H1 (cell line): ENCODE results near the gene OR4D6. TPM values are rescaled to one million over a fixed set of nuclear protein-coding genes. Genes with fewer than 3 reads are reported as not detected.

Experiments
- CTCF ChIA-PET: fragments of 300-600 bp; sonication (Branson Sonifier 250); formaldehyde crosslinking; loops from one replicate; lab custom pipeline; 2021; ENCODE audit not compliant: partially characterized antibody; lab: Charles Lee
- POLR2A ChIA-PET: fragments of 300-600 bp; sonication (Branson Sonifier 250); formaldehyde crosslinking; loops from one replicate; lab custom pipeline; 2021; ENCODE audit warnings: inconsistent platforms; ENCODE audit not compliant: partially characterized antibody; lab: Charles Lee
- DNase-seq, 2 experiments: peaks; one replicate each; pipeline versions ENCODE4 v3.0.0 to v3.0.0-alpha.2; 2010 to 2022; ENCODE audit warnings: low spot score in 2 of 2, low read depth in 1 of 2, mixed read lengths in 1 of 2
- FAIRE-seq: peaks from 2 replicates; lab custom pipeline; 2011; peaks lifted over from hg19 to GRCh38; lab: Jason Lieb, UNC
- H2AFZ ChIP-seq: 2 replicates; pipeline ENCODE4 v1.8.1; 2012; ENCODE audit warnings: low read length, inconsistent platforms
- H2AK5ac ChIP-seq: 2 replicates; pipeline ENCODE4 v1.6.1; 2013; ENCODE audit warnings: low read depth, low read length
- H2BK120ac ChIP-seq: replicated peaks from 2 replicates; pipeline ENCODE3; 2013; ENCODE audit warnings: low read depth, low read length, inconsistent platforms
- H2BK12ac ChIP-seq: 2 replicates; pipeline ENCODE4 v1.6.1; 2013; ENCODE audit warnings: low read depth, low read length
- H2BK15ac ChIP-seq: 2 replicates; pipeline ENCODE4 v1.6.1; 2013; ENCODE audit warnings: low read length
- H2BK20ac ChIP-seq: 2 replicates; pipeline ENCODE4 v1.6.1; 2013; ENCODE audit warnings: low read length
- H2BK5ac ChIP-seq: 2 replicates; pipeline ENCODE4 v1.6.1; 2013; ENCODE audit warnings: low read depth, low read length
- H3K14ac ChIP-seq: 2 replicates; pipeline ENCODE4 v1.6.1; 2013; ENCODE audit warnings: inconsistent platforms; ENCODE audit not compliant: insufficient read length
- H3K18ac ChIP-seq: 2 replicates; pipeline ENCODE4 v1.6.1; 2013; ENCODE audit warnings: low read length; ENCODE audit errors: extremely low read depth
- H3K23ac ChIP-seq: 2 replicates; pipeline ENCODE4 v1.6.1; 2013; ENCODE audit warnings: inconsistent platforms; ENCODE audit not compliant: insufficient read length
- H3K23me2 ChIP-seq: 2 replicates; pipeline ENCODE4 v1.6.1; 2013; ENCODE audit warnings: low read depth, low read length
- H3K27ac ChIP-seq: 2 replicates; pipeline ENCODE4 v1.6.1; 2011; ENCODE audit warnings: low read depth, low read length, inconsistent platforms
- H3K27me3 ChIP-seq, 4 experiments: replicated peaks in 1 of 4; 1 replicate in 1 of 4; 2 replicates in 3 of 4; pipeline versions ENCODE4 v1.6.1 to v1.8.1; 2011 to 2013; ENCODE audit warnings: low read length in 3 of 4, mild to moderate bottlenecking in 3 of 4, inconsistent platforms in 2 of 4, mixed read lengths in 2 of 4, moderate library complexity in 1 of 4; ENCODE audit not compliant: control insufficient read depth in 3 of 4, insufficient read depth in 3 of 4; ENCODE audit errors: extremely low read depth in 1 of 4
- H3K36me3 ChIP-seq, 4 experiments: 2 replicates each; pipeline versions ENCODE4 v1.6.1 to v1.8.1; 2011 to 2013; ENCODE audit warnings: mild to moderate bottlenecking in 4 of 4, low read length in 3 of 4, moderate library complexity in 2 of 4, control low read depth in 1 of 4, inconsistent platforms in 1 of 4; ENCODE audit not compliant: insufficient read depth in 4 of 4, control insufficient read depth in 2 of 4
- H3K4ac ChIP-seq: replicated peaks from 2 replicates; pipeline ENCODE3; 2013; ENCODE audit warnings: low read length, low read depth, mixed read lengths, inconsistent platforms; ENCODE audit not compliant: insufficient read length
- H3K4me1 ChIP-seq, 4 experiments: replicated peaks in 1 of 4; 1 replicate in 1 of 4; 2 replicates in 3 of 4; pipeline versions ENCODE4 v1.6.1 to v1.8.1; 2011 to 2013; ENCODE audit warnings: low read length in 3 of 4, inconsistent platforms in 2 of 4, mixed read lengths in 1 of 4; ENCODE audit not compliant: insufficient read depth in 4 of 4, control insufficient read depth in 3 of 4
- H3K4me2 ChIP-seq, 2 experiments: 2 replicates each; pipeline versions ENCODE4 v1.6.1 to v1.8.1; 2011 to 2013; ENCODE audit warnings: low read depth in 2 of 2, low read length in 2 of 2, control low read depth in 1 of 2, inconsistent platforms in 1 of 2, mild to moderate bottlenecking in 1 of 2; ENCODE audit not compliant: insufficient read depth in 1 of 2
- H3K4me3 ChIP-seq, 4 experiments: fragments of 200-600, 300-600 bp in 1 of 4; sonication (generic), shearing (Covaris generic), sonication (Bioruptor Twin) in 1 of 4; 2 replicates each; pipeline versions ENCODE4 v1.5.1 to v1.8.1; 2011 to 2016; ENCODE audit warnings: low read length in 4 of 4, low read depth in 3 of 4, control low read depth in 2 of 4, inconsistent platforms in 2 of 4, mild to moderate bottlenecking in 2 of 4, mixed read lengths in 1 of 4, moderate library complexity in 1 of 4; ENCODE audit not compliant: insufficient read depth in 2 of 4; ENCODE audit errors: extremely low read depth in 1 of 4
- H3K56ac ChIP-seq: replicated peaks from 2 replicates; pipeline ENCODE3; 2013; ENCODE audit warnings: low read depth, mild to moderate bottlenecking, mixed read lengths, low read length, inconsistent platforms; ENCODE audit not compliant: insufficient read length
- H3K79me1 ChIP-seq: 2 replicates; pipeline ENCODE4 v1.6.1; 2013; ENCODE audit warnings: low read depth, low read length, control low read depth
- H3K79me2 ChIP-seq, 2 experiments: 2 replicates each; pipeline versions ENCODE4 v1.6.1 to v1.8.1; 2012 to 2013; ENCODE audit warnings: low read length in 2 of 2, mild to moderate bottlenecking in 2 of 2, inconsistent platforms in 1 of 2; ENCODE audit not compliant: insufficient read depth in 2 of 2, control insufficient read depth in 1 of 2
- H3K9ac ChIP-seq, 4 experiments: replicated peaks in 1 of 4; 1 replicate in 1 of 4; 2 replicates in 3 of 4; pipeline versions ENCODE4 v1.6.1 to v1.8.1; 2011 to 2013; ENCODE audit warnings: low read depth in 3 of 4, low read length in 3 of 4, control low read depth in 2 of 4, mild to moderate bottlenecking in 2 of 4, moderate library complexity in 2 of 4, inconsistent platforms in 1 of 4; ENCODE audit errors: extremely low read depth in 1 of 4
- H3K9me3 ChIP-seq, 2 experiments: 2 replicates each; pipeline versions ENCODE4 v1.6.1 to v1.8.1; 2012 to 2013; ENCODE audit warnings: mild to moderate bottlenecking in 2 of 2, moderate library complexity in 2 of 2, control low read depth in 1 of 2, inconsistent platforms in 1 of 2, low read depth in 1 of 2, low read length in 1 of 2, mixed read lengths in 1 of 2; ENCODE audit not compliant: insufficient read depth in 2 of 2
- H4K20me1 ChIP-seq, 2 experiments: replicated peaks in 1 of 2; 2 replicates each; pipeline versions ENCODE3 to v1.8.1; 2011 to 2013; ENCODE audit warnings: inconsistent platforms in 2 of 2, low read length in 2 of 2, mild to moderate bottlenecking in 1 of 2; ENCODE audit not compliant: insufficient read depth in 2 of 2, control insufficient read depth in 1 of 2
- H4K5ac ChIP-seq: 2 replicates; pipeline ENCODE4 v1.6.1; 2013; ENCODE audit warnings: low read length, low read depth, mixed read lengths, inconsistent platforms; ENCODE audit not compliant: insufficient read length
- H4K8ac ChIP-seq: 2 replicates; pipeline ENCODE4 v1.8.0; 2013; ENCODE audit warnings: mild to moderate bottlenecking, moderate library complexity, low read length, inconsistent platforms; ENCODE audit not compliant: insufficient read depth; ENCODE audit errors: extremely low read depth
- H4K91ac ChIP-seq: replicated peaks from 2 replicates; pipeline ENCODE3; 2013; ENCODE audit warnings: low read length, mixed read lengths, inconsistent platforms; ENCODE audit not compliant: insufficient read length
- ATF3 ChIP-seq: IDR thresholded peaks from 2 replicates; pipeline ENCODE4 v1.6.1; 2011; ENCODE audit warnings: low read depth, mild to moderate bottlenecking, low read length; ENCODE audit not compliant: insufficient read depth
- KDM1A ChIP-seq: fragments of 200-600, 300-600 bp; sonication (generic); IDR thresholded peaks from 2 replicates; pipeline ENCODE4 v1.7.1; 2016; ENCODE audit warnings: mild to moderate bottlenecking, low read length, borderline replicate concordance
- RFX5 ChIP-seq: IDR thresholded peaks from 2 replicates; pipeline ENCODE4 v1.6.1; 2011; ENCODE audit warnings: low read depth, low read length, improper control_type of control experiment, borderline replicate concordance
- WGBS, 2 experiments: shearing (Covaris generic) in 1 of 2; methylation state at CpG; one replicate each; pipeline versions ENCODE4 v1.1.6 to v1.1.7; 2013 to 2015; ENCODE audit warnings: low lambda C conversion rate in 2 of 2, mixed read lengths in 2 of 2, inconsistent platforms in 1 of 2, low coverage in 1 of 2, missing lambda C conversion rate in 1 of 2; ENCODE audit not compliant: insufficient replicate concordance in 2 of 2, insufficient coverage in 1 of 2, insufficient read length in 1 of 2; ENCODE audit errors: extremely low coverage in 1 of 2, missing lambda C conversion rate in 1 of 2; 5-methylcytosine and 5-hydroxymethylcytosine counted together
- polyA plus RNA-seq, 7 experiments: library from polyadenylated mRNA; depleted of rRNA in 3 of 7; stranded (reverse) in 5 of 7; unstranded in 2 of 7; fragments of >200 nt in 5 of 7; fragments of 200-250 nt in 2 of 7; gene quantifications; 1 replicate in 5 of 7; 2 replicates in 1 of 7; 4 replicates in 1 of 7; pipeline versions ENCODE4 v1.2.1 to v1.2.3, GENCODE V29; 2011 to 2013; ENCODE audit warnings: missing spikeins in 2 of 7, mixed read lengths in 2 of 7
- total RNA-seq: library from RNA; stranded (reverse); fragmentation: NEBNext Ultra II Directional; extraction: Animal tissue kit (Norgen Biotek cat#: 25700); gene quantifications from 2 replicates; pipeline ENCODE4 v1.2.1, GENCODE V29; 2021
- TF ChIP-seq, protein P1 (sequence below), 3 experiments: IDR thresholded peaks; 1 replicate in 2 of 3; 2 replicates in 1 of 3; pipeline versions ENCODE4 v1.5.1 to v1.6.1; 2011; ENCODE audit warnings: low read length in 3 of 3, mild to moderate bottlenecking in 3 of 3, inconsistent platforms in 2 of 3, low read depth in 1 of 3, moderate library complexity in 1 of 3; ENCODE audit not compliant: insufficient read depth in 1 of 3; ENCODE audit errors: control extremely low read depth in 1 of 3

OR4D6 gene
- total and polyA plus RNA-seq, 2 of the 8 experiments (the other 6 are each of a cell fraction or from before 2014, with no cell fraction given), result not detected

- no peaks in the 10 kb centered on the region for H3K27me3 ChIP-seq
- TF ChIP-seq KDM1A (no peak), ATF3 (no peak), RFX5 (no peak)
- TF ChIP-seq, protein P1, sequence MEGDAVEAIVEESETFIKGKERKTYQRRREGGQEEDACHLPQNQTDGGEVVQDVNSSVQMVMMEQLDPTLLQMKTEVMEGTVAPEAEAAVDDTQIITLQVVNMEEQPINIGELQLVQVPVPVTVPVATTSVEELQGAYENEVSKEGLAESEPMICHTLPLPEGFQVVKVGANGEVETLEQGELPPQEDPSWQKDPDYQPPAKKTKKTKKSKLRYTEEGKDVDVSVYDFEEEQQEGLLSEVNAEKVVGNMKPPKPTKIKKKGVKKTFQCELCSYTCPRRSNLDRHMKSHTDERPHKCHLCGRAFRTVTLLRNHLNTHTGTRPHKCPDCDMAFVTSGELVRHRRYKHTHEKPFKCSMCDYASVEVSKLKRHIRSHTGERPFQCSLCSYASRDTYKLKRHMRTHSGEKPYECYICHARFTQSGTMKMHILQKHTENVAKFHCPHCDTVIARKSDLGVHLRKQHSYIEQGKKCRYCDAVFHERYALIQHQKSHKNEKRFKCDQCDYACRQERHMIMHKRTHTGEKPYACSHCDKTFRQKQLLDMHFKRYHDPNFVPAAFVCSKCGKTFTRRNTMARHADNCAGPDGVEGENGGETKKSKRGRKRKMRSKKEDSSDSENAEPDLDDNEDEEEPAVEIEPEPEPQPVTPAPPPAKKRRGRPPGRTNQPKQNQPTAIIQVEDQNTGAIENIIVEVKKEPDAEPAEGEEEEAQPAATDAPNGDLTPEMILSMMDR (IDR thresholded peaks at IDR 0.05; ENCODE audit: control extremely low read depth in 1 of 3, insufficient read depth in 1 of 3, low read depth in 1 of 3, low read length in 3 of 3), result peak in 1 of 3 experiments; percentile 31; a peak in 1 of 4 replicates
- no peak overlapping the region for H2BK12ac ChIP-seq
- no peaks in the 10 kb centered on the region for H3K23me2 ChIP-seq
- no peak overlapping the region for H3K4me3 ChIP-seq
- H3K4me2 ChIP-seq, result no peak overlapping the region
- CTCF ChIA-PET, result interaction anchor here (0.6 to 0.9 kb wide), 2 partner anchors 9 to 1217 kb away, joined by 3 read pairs; no protein-coding TSS in a partner anchor
- H3K23ac ChIP-seq, result no peak overlapping the region
- no peaks in the 10 kb centered on the region for H3K79me2 ChIP-seq
- peaks cover 0 to 3% (median 0%) of the 10 kb centered on the region in 4 experiments; a peak in 1 of 7 replicates for H3K4me1 ChIP-seq
- no peak for FAIRE-seq
- H2BK20ac ChIP-seq, result no peak overlapping the region
- H2AK5ac ChIP-seq, result no peak overlapping the region
- no peak overlapping the region for H2BK5ac ChIP-seq
- H2AFZ ChIP-seq, result peak overlapping the region; percentile 86
- no peak overlapping the region for H3K56ac ChIP-seq
- H3K4ac ChIP-seq, result no peak overlapping the region
- H3K14ac ChIP-seq, result no peak overlapping the region
- POLR2A ChIA-PET, result no interaction called here
- DNase-seq, result no peak
- H3K36me3 ChIP-seq, result no peaks in the 10 kb centered on the region
- H3K79me1 ChIP-seq, result no peaks in the 10 kb centered on the region
- peak overlapping the region in 1 of 4 experiments; percentile 13; a peak in 1 of 7 replicates for H3K9ac ChIP-seq
- WGBS, 2 experiments, result 77% methylated on average over 5 of the region's 5 CpGs; no CpG with 5 or more reads in 1 of the 2 experiments
- H4K8ac ChIP-seq, result no peak overlapping the region
- no peak overlapping the region for H2BK120ac ChIP-seq
- no peak overlapping the region for H3K27ac ChIP-seq
- no peaks in the 10 kb centered on the region for H3K9me3 ChIP-seq
- no peak overlapping the region for H4K91ac ChIP-seq
- H2BK15ac ChIP-seq, result no peak overlapping the region
- H3K18ac ChIP-seq, result no peak overlapping the region
- H4K20me1 ChIP-seq, result no peaks in the 10 kb centered on the region
- H4K5ac ChIP-seq, result no peak overlapping the region
These were observed 6.5 kb downstream of the OR4D6 start for GRCh38 chr11:59463190-59463641.
